ENCODE data around the gene RPL18. TPM values are rescaled to one million over a fixed set of nuclear protein-coding genes. Genes with fewer than 3 reads are reported as not detected.
A peak's percentile ranks its signal among the peaks of the same experiment; 100 is the strongest.
"Not testable (repeated sequence)": the region's sequence is repeated elsewhere in the genome, so short reads cannot be mapped to it uniquely, and the experiment has no call there.

RPL18 gene
- total RNA-seq, 2 experiments from 2014 or later: 1,371 to 1,433 TPM

DNA sequence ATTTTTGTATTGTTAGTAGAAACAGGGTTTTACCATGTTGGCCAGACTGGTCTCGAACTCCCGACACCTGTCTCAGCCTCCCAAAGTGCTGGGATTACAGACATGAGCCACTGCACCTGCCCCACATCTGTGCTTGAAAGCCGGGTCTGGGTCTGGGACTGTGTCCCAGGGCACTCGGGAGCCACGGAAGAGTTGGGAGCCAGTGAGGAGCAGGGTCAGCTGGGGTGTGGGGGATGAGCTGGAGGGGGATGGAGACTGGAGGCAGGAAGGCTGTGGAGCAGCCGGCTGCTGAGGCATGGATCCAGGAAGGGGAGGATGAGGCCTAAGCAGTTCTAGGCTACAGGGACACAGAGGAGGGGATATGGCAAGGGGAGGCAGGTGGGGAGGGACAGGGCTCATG lies 23.1 kb downstream of the RPL18 start:
- Mint-ChIP-seq H3K27ac (peak overlapping the region; percentile 84), H3K27me3 (ENCODE audit: low read depth) (no peaks in the 10 kb centered on the region), H3K4me3 (peak overlapping the region; percentile 67), H3K4me1 (ENCODE audit: low read depth) (peaks cover 10% of the 10 kb centered on the region), H3K36me3 (ENCODE audit: low read depth) (no peaks in the 10 kb centered on the region), H3K9me3 (ENCODE audit: insufficient read depth) (no peaks in the 10 kb centered on the region)
- CTCF ChIA-PET: interaction anchor here (0.7 to 2.9 kb wide), 2 partner anchors 12 to 13 kb away, joined by 3 to 14 read pairs; no protein-coding TSS in a partner anchor
- ATAC-seq (no peak), DNase-seq (no peak)
- POLR2A ChIA-PET: no interaction called here

DNA sequence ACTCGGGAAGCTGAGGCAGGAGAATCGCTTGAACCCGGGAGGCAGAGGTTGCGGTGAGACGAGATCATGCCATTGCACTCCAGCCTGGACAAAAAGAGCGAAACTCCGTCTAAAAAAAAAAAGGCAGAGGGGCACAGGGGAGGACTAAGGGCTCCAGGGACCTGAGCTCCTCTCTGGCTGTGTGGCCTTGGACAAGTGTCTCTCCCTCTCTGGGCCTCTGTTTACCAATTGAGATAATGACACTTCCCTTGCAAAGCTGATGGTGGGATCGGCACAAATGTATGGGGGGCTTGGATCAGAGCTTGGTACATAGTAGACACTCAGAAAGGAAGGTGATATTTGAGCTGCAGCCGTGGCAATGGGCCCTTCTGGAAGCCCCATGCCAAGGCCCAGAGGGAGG lies 23.8 kb downstream of the RPL18 start:
- Mint-ChIP-seq H3K27ac (peak overlapping the region; percentile 64), H3K36me3 (ENCODE audit: low read depth) (no peaks in the 10 kb centered on the region), H3K4me1 (ENCODE audit: low read depth) (peaks cover 10% of the 10 kb centered on the region), H3K27me3 (ENCODE audit: low read depth) (no peaks in the 10 kb centered on the region), H3K4me3 (peak overlapping the region; percentile 27), H3K9me3 (ENCODE audit: insufficient read depth) (no peaks in the 10 kb centered on the region)
- CTCF ChIA-PET: interaction anchor here (0.7 to 2.9 kb wide), 3 partner anchors 11 to 105 kb away, joined by 3 to 14 read pairs (median 5); no protein-coding TSS in a partner anchor
- ATAC-seq (no peak), DNase-seq (no peak)
- POLR2A ChIA-PET: no interaction called here

DNA sequence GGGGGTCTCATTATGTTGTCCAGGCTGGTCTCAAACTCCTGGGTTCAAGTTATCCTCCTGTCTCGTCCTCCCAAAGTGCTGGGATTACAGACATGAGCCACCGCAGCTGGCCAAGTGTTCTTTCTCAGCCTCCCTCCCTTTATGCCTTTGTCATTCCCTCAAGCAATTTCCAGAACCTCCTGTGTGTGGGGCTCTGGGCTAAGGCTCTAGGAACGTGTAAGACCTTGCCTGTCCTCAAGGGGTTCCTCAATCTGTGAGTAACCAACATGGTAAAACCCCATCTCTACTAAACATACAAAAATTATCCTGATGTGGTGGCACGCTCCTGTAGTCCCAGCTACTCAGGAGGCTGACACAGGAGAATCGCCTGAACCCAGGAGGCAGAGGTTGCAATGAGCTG lies 28.0 kb downstream of the RPL18 start:
- Mint-ChIP-seq H3K27me3 (ENCODE audit: low read depth) (no peaks in the 10 kb centered on the region), H3K27ac (no peak overlapping the region), H3K4me3 (no peak overlapping the region), H3K9me3 (ENCODE audit: insufficient read depth) (no peaks in the 10 kb centered on the region), H3K4me1 (ENCODE audit: low read depth) (peaks cover 21% of the 10 kb centered on the region), H3K36me3 (ENCODE audit: low read depth) (no peaks in the 10 kb centered on the region)
- no peak for ATAC-seq
- DNase-seq: no peak
- POLR2A ChIA-PET: no interaction called here
- CTCF ChIA-PET: interaction anchor here (0.7 to 9.6 kb wide), 4 partner anchors 17 to 204 kb away, joined by 3 to 166 read pairs (median 18); no protein-coding TSS in a partner anchor

DNA sequence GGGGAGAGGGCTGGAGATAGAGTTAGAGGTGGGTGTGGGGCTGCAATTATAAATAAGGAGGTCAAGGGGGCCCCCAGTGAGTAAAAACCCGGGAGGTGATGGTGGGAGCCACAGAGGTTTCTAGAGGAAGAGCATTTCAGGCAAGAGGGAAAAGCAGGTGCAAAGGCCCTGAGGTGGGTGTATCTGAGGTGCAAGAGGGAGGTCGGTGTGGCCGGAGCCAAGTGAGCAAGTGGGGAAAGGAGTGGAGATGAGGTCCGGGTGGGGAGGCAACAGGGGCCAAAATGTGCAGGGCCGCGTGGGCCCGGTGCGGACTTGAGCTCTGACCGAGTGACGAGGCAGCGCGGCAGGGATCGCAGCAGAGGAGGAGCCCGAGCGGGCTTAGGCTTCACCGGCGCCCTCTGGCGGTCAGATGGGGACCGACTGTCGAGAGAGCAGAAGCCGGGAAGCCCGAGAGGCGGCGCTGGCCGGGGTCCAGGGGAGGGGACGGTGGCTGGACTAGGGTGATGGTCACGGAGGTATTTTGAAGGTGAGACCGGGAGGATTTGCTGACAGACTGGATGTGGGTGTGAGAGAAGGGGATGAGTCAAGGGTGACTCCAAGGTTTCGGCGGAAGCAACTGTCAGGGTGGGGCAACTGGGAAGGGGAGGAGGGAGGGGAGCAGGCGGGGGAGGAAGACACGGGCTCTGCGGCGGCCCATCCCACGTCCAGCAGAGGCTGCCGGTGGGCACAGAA lies 30.1 kb downstream of the RPL18 start:
- Mint-ChIP-seq H3K9me3 (ENCODE audit: insufficient read depth) (no peaks in the 10 kb centered on the region), H3K4me1 (ENCODE audit: low read depth) (peaks cover 27% of the 10 kb centered on the region), H3K36me3 (ENCODE audit: low read depth) (no peaks in the 10 kb centered on the region), H3K4me3 (peak overlapping the region; percentile 77), H3K27me3 (ENCODE audit: low read depth) (no peaks in the 10 kb centered on the region), H3K27ac (peak overlapping the region; percentile 87)
- CTCF ChIA-PET: interaction anchor here (0.5 to 9.6 kb wide), 25 partner anchors 8 to 275 kb away, joined by 3 to 166 read pairs (median 4); partner anchors contain the start of gene SPACA4
- peak; percentile 94 for ATAC-seq
- DNase-seq: peak; percentile 92
- POLR2A ChIA-PET: interaction anchor here (0.6 to 0.8 kb wide), 2 partner anchors 20 to 30 kb away, joined by 3 read pairs; partner anchors contain the start of genes RPL18 and SPHK2

DNA sequence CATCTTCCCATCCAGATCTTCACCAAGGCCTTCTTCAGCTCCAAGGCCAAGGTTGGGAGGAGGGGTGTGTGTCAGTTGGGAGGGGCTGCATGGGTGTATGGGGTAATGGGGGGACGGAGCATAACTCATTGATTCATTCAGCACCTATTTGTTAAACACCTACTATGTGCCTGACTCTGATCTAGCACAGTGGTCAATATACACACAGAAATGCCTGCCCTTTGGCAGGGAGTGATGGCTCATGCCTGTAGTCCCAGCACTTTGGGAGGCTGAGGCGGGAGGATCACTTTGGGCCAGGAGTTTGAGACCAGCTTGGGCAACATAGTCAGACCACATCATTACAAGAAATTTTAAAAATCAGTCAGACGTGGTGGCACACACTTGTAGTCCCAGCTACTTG lies 31.6 kb downstream of the RPL18 start:
- POLR2A ChIA-PET: no interaction called here

DNA sequence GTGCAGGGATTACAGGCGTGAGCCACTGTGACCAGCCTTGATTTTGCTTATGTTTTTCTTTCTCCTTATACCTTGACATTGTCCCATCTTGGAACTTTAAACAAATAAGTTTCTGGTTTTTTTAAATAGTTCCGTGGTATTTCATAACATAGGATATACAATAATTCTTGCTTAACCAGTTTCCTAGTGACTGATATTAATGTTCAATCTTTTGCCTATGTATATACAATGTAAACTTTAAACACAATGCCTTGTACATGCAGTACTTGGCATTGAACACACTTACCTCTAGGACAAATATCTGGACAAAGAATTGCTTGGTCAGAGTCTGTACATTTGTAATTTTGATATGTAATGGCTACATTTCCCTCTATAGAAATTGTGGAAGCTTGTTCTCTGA lies 36.8 kb downstream of the RPL18 start:
- H3K4me1 Mint-ChIP-seq (ENCODE audit: low read depth): peaks cover 6% of the 10 kb centered on the region
- POLR2A ChIA-PET: no interaction called here
- ATAC-seq (no peak), DNase-seq (no peak)
- no peak overlapping the region for H3K27ac Mint-ChIP-seq
- CTCF ChIA-PET: interaction anchor here (1.9 to 9.6 kb wide), 3 partner anchors 26 to 75 kb away, joined by 4 to 166 read pairs (median 18); no protein-coding TSS in a partner anchor
- H3K36me3 Mint-ChIP-seq (ENCODE audit: low read depth): no peaks in the 10 kb centered on the region
- H3K27me3 Mint-ChIP-seq (ENCODE audit: low read depth): no peaks in the 10 kb centered on the region
- no peak overlapping the region for H3K4me3 Mint-ChIP-seq
- H3K9me3 Mint-ChIP-seq (ENCODE audit: insufficient read depth): no peaks in the 10 kb centered on the region

More for the DNA sequence above, 31.6 kb downstream of the RPL18 start:
- Mint-ChIP-seq H3K9me3 (ENCODE audit: insufficient read depth) (no peaks in the 10 kb centered on the region), H3K27ac (no peak overlapping the region), H3K36me3 (ENCODE audit: low read depth) (no peaks in the 10 kb centered on the region), H3K4me1 (ENCODE audit: low read depth) (peaks cover 21% of the 10 kb centered on the region), H3K27me3 (ENCODE audit: low read depth) (no peaks in the 10 kb centered on the region), H3K4me3 (no peak overlapping the region)
- no peak for DNase-seq
- CTCF ChIA-PET: interaction anchor here (0.9 to 9.6 kb wide), 6 partner anchors 21 to 253 kb away, joined by 3 to 166 read pairs (median 5); partner anchors contain the start of gene KDELR1
- no peak for ATAC-seq

DNA sequence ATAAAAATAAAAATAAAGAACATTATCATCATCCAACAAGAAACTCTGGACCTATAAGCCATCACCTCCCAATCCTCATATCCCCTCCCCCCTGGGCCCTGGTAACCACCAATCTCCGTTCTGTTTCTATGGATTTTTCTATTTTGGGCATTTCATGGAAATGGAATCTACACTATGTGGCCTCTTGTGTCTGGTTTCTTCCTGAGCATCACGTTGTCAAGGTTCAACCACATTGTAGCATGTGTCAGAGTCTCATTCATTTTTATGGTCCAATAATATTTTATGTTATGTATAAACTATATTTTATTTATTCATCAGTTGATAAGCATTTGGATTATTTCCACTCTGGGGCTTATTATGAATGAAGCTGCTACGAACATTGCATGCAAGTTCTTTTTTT lies 40.1 kb downstream of the RPL18 start:
- Mint-ChIP-seq H3K9me3 (ENCODE audit: insufficient read depth) (no peaks in the 10 kb centered on the region), H3K27me3 (ENCODE audit: low read depth) (no peaks in the 10 kb centered on the region), H3K4me1 (ENCODE audit: low read depth) (peaks cover under 1% of the 10 kb centered on the region), H3K27ac (no peak overlapping the region), H3K4me3 (no peak overlapping the region), H3K36me3 (ENCODE audit: low read depth) (no peaks in the 10 kb centered on the region)
- CTCF ChIA-PET: interaction anchor here (1.7 kb wide), 1 partner anchor 89 kb away, joined by 6 read pairs; no protein-coding TSS in a partner anchor
- no peak for ATAC-seq
- POLR2A ChIA-PET: no interaction called here
- DNase-seq: no peak

DNA sequence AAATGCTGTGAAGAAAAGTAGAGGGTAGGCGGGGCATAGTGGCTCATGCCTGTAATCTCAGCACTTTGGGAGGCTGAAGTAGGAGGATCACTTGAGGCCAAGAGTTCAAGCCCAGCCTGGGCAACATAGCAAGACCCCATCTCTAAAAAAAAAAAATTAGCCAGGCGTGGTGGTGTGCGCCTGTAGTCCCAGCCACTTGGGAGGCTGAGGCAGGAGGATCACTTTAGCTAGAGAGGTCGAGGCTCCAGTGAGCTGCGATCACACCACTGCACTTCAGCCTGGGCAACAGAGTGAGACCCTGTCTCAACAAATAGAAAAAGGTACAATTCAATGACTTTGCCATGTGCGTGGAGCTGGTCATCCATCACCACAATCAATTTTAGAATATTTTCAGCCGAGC lies 41.1 kb downstream of the RPL18 start:
- CTCF ChIA-PET: interaction anchor here (1.0 kb wide), 1 partner anchor 187 kb away, joined by 3 read pairs; the partner anchor contains the start of gene KDELR1
- H3K4me3 Mint-ChIP-seq, POLR2A ChIA-PET: not testable (repeated sequence)

DNA sequence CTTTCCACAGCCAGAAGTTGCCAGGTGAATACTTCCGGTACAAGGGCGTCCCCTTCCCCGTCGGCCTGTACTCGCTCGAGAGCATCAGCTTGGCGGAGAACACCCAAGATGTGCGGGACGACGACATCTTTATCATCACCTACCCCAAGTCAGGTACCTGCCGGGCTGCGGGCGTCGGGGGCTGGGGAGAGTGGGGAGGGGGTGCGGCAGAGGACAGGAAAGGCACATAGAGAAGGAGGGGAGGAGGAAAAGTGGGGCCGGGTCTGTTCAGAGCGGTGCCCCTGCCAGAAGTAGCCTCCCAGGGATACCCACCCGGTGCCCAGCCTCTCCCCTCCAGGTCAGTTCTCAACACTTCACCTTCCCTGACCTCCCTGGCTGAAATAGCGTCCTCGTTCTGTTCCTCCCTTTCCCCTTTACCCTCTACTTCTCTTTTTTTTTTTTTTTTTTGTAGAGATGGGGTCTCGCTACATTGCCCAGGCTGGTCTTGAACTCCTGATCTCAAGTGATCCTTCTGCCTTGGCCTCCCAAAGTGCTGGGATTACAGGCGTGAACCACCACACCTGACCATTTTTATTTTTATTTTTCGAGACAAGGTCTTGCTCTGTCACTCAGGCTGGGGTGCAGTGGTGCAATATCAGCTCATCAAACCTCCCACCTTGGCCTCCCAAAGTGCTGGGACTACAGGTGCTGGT lies 42.9 kb downstream of the RPL18 start:
- Mint-ChIP-seq H3K36me3 (ENCODE audit: low read depth) (no peaks in the 10 kb centered on the region), H3K4me1 (ENCODE audit: low read depth) (no peaks in the 10 kb centered on the region), H3K27me3 (ENCODE audit: low read depth) (no peaks in the 10 kb centered on the region), H3K9me3 (ENCODE audit: insufficient read depth) (no peaks in the 10 kb centered on the region), H3K4me3 (no peak overlapping the region), H3K27ac (no peak overlapping the region)
- ChIA-PET CTCF (interaction anchor here (1.2 kb wide), 2 partner anchors 8 to 13 kb away, joined by 3 to 4 read pairs; no protein-coding TSS in a partner anchor), POLR2A (no interaction called here)
- ATAC-seq: no peak
- DNase-seq: no peak

More for the DNA sequence above, 41.1 kb downstream of the RPL18 start:
- not testable (repeated sequence) for H3K36me3 Mint-ChIP-seq (ENCODE audit: low read depth); DNase-seq; H3K4me1 Mint-ChIP-seq (ENCODE audit: low read depth); H3K9me3 Mint-ChIP-seq (ENCODE audit: insufficient read depth); H3K27ac Mint-ChIP-seq; H3K27me3 Mint-ChIP-seq (ENCODE audit: low read depth); ATAC-seq

DNA sequence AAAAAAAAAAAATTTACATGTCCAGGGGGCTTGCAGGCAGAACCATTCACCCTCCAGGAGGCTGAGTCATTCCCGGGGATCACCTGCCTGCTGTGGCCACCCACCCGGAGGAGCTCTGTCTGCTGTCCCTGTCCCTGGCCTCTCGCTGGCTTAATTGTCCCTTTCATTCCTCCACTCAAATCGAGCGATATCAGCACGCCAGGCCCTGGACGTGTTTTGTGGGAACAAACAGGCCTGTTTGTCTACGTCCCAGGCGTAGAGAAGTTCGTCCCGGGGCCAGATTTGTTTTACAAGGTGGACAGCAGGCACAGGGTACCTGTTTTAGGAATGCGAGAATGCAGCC lies 45.8 kb downstream of the RPL18 start:
- no peaks in the 10 kb centered on the region for H3K9me3 Mint-ChIP-seq (ENCODE audit: insufficient read depth)
- H3K4me3 Mint-ChIP-seq: no peak overlapping the region
- H3K36me3 Mint-ChIP-seq (ENCODE audit: low read depth): no peaks in the 10 kb centered on the region
- ChIA-PET POLR2A (no interaction called here), CTCF (interaction anchor here (1.1 to 2.1 kb wide), 2 partner anchors 11 to 17 kb away, joined by 3 to 9 read pairs; no protein-coding TSS in a partner anchor)
- ATAC-seq (no peak), DNase-seq (no peak)
- H3K27ac Mint-ChIP-seq: no peak overlapping the region
- H3K27me3 Mint-ChIP-seq (ENCODE audit: low read depth): no peaks in the 10 kb centered on the region
- H3K4me1 Mint-ChIP-seq (ENCODE audit: low read depth): no peaks in the 10 kb centered on the region

DNA sequence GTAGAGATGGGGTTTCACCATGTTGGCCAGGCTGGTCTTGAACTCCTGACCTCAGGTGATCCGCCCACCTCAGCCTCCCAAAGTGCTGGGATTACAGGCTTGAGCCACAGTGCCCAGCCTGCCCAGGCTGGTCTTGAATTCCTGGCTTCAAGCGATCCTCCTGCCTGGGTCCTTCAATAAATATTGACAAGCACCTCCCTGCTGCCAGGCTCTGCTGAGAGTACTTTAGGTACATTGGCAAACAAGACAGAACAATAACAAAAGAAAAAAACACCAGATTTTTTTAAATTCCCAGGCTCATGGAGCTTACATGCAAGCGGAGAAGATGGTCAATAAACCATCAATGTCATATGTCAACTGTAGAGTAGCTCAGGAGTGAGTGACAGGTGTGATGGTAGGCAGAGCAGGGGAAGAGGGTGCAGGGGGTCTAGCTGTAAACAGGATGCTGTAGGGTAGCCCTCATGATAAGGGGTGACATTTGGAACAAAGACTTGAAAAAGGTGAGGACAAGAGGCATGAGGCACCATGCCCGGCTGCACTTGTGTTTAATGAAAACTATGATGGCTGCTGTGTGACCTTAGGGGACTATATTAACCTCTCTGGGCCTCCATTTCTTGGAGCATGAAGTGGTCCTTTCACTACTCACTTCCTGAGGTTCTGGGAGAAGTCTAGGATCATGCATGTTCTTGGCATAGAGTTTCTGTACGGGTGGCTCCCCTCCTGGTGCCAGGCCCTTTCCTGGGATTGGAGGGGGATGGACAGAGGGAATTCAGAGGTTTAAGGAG lies 47.4 kb downstream of the RPL18 start:
- H3K36me3 Mint-ChIP-seq (ENCODE audit: low read depth): no peaks in the 10 kb centered on the region
- no peaks in the 10 kb centered on the region for H3K9me3 Mint-ChIP-seq (ENCODE audit: insufficient read depth)
- no peak for ATAC-seq
- no peak for DNase-seq
- H3K27ac Mint-ChIP-seq: no peak overlapping the region
- H3K4me1 Mint-ChIP-seq (ENCODE audit: low read depth): no peaks in the 10 kb centered on the region
- H3K4me3 Mint-ChIP-seq: no peak overlapping the region
- CTCF ChIA-PET: no interaction called here
- peaks cover 3% of the 10 kb centered on the region for H3K27me3 Mint-ChIP-seq (ENCODE audit: low read depth)
- POLR2A ChIA-PET: no interaction called here

All from activated CD8-positive, alpha-beta T cell treated with anti-CD3 and anti-CD28 coated beads, Interleukin-2, amount 10 ng/mL, durations not matched to agents 7 days and 5 days (primary cell).